Erythroblast (primary cell): ENCODE data around the gene CHEK2.

Source experiments
- GATA1 ChIP-seq: IDR thresholded peaks from 2 replicates; pipeline ENCODE4 v1.6.1; 2011; ENCODE audit warnings: low read depth, mild to moderate bottlenecking, control low read depth, low read length, moderate library complexity
- POLR2A ChIP-seq: IDR thresholded peaks from 2 replicates; pipeline ENCODE4 v1.6.1; 2011; ENCODE audit warnings: mild to moderate bottlenecking, low read length

- no peak for TF ChIP-seq POLR2A
- TF ChIP-seq GATA1: no peak
Observed at GRCh38 chr22:28774378-28774777, 32.8 kb upstream of the CHEK2 start.
